Midbrain (tissue), 1 donor: ENCODE data around the gene PMF1.

ENCODE experiments used
- DNase-seq: peaks from one replicate; lab custom pipeline; 2025; lab: John Stamatoyannopoulos, UW

Gene PMF1

DNA sequence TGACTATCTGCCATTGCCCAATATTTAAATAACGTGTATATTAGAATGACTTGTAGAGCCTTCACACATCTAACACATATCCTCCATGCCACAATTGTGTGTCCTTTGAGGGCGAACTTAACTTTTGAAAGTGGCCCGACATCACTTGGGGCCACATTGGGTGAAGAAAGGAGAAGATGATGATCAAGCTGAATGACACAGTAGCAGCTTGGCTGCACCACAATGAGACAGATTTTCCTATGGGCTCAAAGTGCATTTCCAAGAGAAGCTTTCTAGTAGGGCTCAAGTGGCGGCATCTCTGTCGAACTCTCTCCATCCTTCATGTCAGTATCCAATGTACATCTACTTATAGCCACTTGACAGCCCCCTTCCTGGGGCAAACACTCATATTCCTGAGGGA lies 25.4 kb downstream of the PMF1 start:
- DNase-seq = no peak

DNA sequence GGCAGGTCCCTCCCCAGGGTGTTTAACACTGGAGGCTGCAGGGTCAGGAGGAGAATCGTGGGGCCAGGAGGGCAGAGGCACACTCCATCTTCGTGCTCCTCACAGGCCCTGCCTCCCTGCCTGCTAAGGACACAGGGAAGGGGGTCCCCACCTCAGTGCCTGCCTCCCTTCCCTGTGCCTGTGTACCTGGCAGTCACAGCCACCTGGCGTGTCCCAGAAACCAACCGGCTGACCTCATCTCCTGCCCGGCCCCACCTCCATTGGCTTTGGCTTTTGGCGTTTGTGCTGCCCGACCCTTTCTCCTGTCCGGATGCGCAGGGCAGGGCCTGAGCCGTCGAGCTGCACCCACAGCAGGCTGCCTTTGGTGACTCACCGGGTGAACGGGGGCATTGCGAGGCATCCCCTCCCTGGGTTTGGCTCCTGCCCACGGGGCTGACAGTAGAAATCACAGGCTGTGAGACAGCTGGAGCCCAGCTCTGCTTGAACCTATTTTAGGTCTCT lies 28.6 kb downstream of the PMF1 start:
- no peak for DNase-seq

DNA sequence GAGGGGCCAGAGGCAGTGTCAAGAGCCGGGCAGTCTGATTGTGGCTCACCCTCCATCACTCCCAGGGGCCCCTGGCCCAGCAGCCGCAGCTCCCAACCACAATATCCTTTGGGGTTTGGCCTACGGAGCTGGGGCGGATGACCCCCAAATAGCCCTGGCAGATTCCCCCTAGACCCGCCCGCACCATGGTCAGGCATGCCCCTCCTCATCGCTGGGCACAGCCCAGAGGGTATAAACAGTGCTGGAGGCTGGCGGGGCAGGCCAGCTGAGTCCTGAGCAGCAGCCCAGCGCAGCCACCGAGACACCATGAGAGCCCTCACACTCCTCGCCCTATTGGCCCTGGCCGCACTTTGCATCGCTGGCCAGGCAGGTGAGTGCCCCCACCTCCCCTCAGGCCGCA lies 29.1 kb downstream of the PMF1 start, which contains the start of gene BGLAP:
Gene BGLAP, plus strand, starts transcription at position 259 of the 400 bp plus-strand sequence. Its CDS starts 48 bp downstream, at position 307.
- no peak for DNase-seq

DNA sequence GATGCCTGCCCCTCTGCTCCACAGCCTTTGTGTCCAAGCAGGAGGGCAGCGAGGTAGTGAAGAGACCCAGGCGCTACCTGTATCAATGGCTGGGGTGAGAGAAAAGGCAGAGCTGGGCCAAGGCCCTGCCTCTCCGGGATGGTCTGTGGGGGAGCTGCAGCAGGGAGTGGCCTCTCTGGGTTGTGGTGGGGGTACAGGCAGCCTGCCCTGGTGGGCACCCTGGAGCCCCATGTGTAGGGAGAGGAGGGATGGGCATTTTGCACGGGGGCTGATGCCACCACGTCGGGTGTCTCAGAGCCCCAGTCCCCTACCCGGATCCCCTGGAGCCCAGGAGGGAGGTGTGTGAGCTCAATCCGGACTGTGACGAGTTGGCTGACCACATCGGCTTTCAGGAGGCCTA lies 29.9 kb downstream of the PMF1 start:
- no peak for DNase-seq

DNA sequence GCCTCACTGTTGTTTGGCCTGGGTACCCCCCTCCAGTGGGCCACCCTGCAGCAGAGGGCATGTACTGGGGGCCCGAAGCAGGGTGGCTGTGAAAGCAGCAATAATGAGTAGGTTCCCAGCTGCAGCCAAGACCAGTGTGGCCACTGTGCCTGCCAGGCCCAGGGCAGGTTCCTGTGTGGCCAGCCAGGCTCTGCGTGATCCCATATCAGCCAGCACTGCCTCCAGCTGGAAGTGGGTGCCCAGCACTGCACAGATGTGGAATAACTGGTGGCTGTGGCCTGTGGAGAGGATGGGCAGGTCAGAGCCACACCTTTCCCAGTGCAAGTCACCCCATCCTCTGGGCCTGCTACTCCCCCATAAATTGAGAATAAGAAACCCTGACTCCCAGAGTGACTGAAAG lies 31.3 kb downstream of the PMF1 start:
- no peak for DNase-seq

DNA sequence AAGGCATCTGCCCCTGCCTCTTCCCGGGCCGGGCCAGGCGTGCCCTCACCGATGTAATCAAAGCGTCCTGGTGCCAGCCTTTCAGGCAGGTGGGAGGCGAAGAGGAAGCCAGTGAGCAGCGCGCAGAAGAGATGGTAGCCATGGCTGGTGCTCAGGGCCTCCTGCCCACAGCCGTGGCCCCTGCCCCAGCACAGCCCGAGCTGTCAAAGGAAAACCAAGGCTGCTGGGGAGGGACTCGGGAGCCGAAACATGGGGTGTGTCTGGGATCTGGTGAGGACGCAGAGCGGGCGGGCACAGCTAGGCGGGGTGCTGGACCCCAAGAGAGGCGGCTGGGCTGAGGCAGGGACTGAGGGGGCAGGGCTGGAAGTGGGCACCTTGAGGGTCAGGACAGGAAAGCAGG lies 31.9 kb downstream of the PMF1 start:
- DNase-seq = no peak

DNA sequence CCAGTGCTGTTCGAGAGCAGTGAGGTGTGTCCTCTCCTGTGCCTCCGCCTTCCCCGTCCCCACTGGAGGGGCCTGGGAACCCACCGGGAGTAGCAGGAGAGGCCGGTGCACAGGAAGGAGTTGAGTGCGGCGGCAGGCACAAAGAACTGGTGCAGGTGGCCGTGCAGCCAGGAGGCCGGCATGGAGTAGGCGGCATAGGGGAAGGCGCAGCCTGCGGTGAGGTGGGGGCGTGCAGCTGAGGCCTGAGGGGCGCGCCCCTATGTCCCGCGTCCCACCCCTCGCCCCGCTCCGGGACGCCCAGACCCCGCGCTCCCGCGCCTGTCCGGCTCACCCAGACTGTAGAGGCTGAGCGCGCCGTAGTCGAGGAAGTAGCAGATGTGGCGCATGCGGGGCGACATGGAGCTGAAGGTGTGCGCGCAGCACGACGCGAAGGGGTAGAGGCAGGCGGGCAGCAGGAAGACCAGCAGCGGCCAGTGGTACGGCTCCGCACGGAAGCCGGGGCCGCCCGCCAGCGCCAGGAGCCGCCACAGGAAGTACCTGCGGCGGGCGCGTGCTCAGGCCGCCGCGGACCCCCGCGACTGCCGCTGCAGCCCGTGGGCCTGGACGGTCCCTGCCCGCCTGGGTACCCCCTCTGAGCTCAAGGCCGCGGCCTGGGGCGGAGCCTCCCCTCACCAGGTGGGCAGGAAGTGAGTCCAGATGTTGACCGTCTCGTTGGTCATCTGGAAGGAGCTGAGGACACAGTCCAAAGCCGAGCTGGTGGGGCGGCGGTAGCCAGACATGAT lies 32.8 kb downstream of the PMF1 start:
- no peak for DNase-seq

DNA sequence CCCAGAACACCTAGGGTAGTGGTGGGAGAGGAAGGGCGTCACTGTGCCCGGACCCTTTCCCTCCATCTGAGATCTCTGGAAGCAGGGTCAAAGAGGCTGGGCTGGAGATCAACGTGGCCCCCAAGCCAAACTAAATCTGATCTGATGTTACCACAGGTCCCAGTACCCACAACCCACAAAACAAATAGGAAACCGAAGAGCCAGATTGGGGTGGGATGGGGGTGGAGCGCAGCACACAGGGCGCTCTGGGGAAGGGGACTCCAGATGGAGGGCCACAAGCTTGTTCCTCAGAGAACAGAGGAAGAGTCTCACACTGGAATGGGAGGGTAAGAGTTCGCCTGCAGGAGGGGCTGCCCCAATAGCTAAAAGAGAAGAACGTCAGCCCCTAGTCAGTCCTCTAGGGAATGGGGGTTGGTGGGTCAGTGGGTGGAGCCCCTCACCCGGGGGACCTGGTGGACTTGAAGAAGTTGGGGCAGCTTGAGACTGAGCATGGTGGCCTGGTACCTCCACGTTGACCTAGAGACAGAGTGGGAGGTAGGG lies 33.5 kb downstream of the PMF1 start:
- DNase-seq = no peak

DNA sequence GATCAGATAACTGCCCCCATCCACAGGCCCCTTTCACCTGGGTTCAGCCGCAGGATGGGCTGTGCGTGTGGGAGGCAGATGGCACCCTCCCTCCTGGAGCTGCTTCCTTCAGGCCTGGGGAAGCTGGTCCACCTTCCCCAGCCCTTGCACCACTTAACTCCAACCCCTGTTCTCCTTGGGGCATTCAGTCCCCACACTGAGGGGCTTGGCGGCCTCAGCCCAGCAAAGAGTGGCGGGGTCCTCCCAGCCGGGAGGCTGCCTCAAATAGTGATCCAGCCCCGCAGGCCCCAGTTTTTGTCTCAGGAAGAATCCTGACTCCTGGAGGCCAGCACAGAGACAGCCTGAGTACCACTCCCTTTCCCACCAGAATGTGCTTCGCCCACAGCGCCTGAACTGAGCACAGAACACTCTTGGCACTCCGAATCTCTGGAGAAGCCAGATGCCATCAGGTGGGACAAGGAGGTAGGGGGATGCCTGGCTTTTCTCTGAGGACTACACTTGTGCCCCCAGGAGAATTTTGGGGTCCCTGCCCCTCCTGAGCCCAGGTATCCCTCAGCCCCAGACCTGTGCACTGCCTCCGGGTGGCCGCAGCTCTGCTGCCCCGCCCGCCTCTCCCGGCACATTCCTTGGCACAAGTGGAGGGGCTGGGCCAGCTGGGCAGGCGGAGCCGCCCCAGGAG lies 34.1 kb downstream of the PMF1 start:
- no peak for DNase-seq

DNA sequence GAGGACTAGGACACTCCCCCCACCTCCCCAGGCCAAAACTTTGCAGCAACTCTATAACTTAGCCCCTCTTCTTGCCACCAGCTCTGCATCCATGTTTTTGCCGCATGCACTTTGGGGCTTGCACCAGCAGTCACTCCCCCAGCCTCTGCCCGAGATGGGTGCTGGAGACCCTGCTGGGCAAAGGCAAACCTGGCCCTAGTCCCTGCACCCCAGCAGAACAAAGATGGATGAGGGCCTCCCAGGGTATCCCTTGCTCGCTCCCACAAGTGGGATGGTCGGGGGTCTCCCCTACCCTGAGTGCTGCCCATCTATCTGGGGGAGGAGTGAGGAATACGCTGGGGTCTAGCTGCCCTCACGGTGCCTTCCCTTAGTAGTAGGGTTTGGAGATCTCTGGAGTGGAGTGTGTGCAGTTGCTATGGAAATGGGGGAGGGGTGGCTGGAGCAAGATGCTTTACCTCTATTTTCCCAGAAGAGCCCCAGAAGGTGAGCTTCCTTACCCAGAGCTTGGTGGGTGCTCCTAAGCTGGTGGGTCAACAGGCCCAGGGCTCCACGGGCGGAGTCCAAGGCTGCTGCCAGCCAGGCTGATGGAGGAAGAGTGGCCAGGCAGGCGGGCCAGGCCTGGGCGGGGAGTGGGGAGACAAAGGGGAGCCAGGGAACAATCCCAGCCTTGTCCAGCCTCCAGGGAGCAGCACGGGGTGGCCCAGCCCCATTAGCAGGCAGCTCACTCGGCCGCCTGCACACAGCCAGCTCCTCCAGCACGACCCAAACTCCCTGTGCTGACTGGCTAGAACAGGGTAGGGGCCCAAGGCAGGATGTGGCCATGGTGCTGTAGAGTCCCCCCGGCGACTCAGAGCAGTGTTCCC lies 34.9 kb downstream of the PMF1 start, which contains the start of gene PAQR6:
Gene PAQR6, minus strand, starts transcription at position 597 of the 863 bp plus-strand sequence. CDS start 1,325 bp downstream, outside the sequence.
- DNase-seq = peak; percentile 94

DNA sequence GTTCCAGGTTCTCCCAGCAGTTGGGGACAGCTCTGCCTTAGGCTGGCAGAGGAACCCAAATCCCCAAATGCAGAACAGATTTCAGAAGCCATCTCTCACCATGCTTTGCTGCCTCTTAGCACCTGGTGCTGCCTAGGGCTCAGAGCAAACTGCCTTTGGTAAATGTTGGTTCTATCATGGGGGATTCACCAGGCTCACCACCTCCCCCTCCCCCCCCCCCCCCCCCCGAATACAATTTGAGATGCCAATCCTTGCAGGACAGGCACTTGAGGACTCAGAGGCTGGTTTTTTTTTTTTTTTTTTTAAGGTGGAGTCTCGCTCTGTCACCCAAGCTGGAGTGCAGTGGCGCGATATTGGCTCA lies 35.5 kb downstream of the PMF1 start:
- DNase-seq = no peak

DNA sequence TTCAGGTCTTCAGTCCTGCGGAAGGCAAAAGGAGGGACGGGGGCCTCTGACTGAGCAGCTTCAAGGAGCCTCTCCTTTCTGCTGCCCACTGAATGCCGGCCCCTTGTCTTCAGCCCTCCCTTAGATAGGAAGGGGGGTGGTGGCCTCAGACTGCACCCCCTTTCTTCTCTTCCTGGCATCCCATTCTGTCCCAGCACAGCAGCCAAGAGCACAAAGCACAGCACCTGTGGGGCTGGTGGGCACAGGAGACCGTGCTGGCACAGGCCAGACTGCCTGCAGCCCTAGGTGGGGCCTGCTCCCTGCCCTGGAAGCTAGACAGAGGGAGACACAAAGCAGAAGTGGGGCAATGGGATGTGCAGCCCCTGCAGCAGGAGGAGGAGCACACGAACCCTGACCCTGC lies 36.8 kb downstream of the PMF1 start:
- DNase-seq = no peak

DNA sequence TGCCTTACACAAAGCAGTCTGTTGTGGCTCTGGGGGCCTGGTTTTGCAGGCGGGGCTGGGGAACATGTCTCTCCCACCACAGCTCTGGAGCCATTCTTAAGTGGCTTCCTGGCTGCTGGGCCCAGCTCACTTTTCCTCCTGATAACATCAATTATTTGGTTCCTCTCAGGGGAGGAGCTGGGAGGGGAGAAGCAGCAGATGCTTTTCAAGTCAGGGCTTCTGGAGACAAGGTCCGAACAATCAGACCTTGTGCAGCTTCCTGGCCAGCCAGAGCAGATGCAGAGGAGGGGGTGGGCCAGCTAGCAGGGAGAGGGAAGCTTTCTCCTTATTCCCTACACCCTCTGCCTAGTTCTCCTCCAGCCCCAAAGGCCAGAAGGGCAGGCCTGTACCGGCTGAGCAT lies 38.7 kb downstream of the PMF1 start:
- no peak for DNase-seq

DNA sequence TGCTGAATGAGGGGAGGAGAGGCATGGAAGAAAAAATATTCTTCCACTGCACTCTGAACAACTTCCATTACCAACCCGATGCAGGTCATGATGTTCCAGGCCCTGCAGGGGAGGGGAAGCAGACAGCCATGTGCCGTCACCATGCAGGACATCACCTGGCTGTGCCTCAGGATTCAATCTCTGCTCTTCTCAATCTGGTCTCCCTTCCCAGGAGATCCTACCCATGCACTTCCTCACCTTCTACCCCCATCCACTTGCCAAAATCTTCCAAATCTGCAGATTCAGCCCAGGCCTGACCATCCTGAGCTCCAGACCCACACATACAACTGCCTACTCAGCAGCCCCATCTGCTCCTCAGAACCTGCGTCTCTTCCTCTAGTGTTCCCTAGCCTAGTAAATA lies 40.8 kb downstream of the PMF1 start:
- DNase-seq = no peak

DNA sequence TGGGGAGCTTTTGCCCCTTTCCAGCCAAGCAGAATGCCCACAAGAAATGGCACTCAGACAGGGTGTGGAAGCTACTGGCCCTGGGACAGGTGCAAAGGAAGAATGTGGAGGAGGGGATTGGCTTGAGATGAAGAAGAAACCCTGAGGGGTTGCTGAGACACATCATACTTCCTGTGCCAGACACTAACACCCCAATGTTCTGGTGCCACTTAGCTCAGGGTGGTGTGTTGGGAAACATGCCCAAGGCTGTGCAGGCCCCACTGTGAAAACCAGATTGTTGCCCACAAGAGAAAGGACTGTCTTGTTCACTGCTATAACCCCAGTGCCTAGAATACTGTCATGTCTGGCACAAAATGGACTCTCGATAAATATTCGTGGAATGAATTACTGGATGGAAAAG lies 44.9 kb downstream of the PMF1 start:
- DNase-seq = peak; percentile 35

DNA sequence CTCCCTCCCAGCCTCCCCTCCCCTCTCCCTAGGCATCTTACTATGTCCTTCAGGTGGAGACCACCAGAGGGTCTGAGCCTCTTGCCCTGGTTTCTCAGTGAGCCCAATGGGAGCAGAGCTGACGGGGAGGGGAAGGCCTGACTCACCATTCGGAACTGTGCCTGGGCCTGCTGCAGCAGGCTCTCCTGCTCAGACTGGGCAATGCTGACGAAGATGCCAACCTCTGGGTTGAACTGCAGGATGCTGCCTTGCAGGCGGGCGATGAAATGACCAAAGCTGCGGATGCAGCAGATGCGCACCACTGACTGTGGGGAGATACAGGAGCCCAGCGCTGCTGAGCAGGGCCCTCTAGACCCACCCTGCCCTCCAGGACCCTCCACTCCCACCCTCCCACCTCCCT lies 46.1 kb downstream of the PMF1 start:
- DNase-seq = no peak

DNA sequence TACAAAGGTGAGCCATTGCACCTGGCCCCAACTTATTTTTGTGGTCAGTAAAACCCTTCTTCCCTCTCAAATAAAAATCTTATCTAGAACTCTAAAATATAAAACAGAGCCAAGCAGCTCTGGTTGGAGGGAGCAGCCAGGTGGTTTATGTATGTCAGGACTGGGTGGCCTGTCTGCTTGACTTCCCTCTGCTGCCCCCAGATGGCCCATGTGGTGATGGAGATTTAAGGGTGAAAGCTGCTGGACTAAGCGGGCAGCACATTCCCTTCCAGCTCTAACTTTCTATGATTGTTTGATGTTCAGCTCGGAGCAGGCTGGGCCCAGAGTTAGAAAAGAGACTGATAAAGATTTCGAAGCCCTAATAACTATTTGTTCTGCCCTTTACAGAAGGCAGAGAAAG lies 47.0 kb downstream of the PMF1 start:
- peak; percentile 59 for DNase-seq

DNA sequence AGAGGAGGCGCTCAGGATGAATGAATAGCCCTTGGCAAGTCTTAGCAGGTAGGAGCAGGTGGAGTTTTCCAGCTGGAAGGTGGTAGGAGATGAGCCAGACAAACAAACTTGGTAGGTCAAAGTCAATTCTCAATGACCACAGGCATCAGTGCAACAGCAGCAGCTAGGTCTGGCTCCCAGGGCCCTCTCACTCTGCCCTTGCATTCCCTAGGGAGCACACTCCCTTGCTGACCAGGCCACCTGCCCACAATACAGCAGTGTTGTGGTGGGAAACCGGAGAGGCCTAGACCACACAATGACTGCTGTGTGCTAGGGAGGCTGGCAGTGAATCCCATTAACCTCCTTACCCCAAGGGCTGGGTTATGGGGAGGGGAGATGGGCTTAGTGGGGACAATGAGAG lies 48.1 kb downstream of the PMF1 start:
- DNase-seq = peak; percentile 52

DNA sequence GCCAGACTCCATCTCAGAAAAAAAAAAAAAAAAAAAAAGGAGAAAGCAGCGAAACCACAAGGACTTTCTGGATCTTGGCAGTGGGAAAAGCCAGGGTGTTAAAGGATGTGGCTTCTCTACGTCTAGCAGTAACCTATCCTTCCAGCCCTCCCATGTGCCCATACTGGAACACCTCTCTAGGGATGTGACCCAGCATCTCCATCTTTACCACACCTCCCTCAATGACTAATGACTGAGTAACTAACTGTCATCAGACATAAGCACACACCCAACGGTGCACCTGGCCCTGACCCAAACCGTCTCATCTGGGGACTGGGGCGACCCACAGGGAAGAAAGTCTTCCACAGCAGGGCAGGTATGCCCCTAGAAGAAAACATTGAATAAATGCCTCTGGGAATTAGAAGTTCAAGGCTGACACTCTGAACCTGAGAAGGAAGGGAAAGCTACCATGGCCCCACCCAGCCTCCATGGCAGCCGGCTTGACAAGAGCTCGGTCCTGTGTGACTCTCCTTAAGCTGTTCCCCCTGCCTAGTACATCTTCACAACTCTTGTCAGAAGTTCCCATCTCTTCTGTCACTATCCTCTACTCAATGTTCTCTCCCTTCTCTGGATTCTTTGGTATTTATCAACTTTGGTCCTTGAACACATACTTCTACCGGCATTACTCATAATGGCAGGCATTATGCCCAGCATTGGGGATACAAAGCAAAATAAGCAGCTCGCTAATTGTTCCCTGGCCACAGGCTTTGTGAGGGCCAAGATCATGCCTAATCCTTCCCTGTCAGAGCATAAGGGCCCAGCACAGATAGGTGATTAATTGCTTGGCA lies 49.9 kb downstream of the PMF1 start:
- DNase-seq = no peak

DNA sequence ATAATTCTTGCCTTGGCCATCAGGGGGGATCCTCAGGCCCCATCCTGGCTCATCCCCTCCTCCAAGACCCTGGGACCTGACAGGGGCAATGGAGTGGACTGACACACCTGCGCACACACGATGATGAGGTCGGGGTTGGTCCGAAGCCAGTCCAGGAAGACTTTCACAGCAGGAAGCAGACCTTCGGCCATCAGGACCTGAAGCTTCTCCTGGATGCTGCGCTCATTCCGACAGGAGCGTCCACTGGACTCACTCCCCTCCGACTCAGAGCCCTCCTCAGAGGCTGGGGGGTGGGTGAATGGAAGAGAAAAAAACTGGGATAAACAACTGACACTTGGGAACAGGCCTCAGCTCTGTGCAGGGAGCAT lies 50.5 kb downstream of the PMF1 start:
- DNase-seq = no peak

DNA sequence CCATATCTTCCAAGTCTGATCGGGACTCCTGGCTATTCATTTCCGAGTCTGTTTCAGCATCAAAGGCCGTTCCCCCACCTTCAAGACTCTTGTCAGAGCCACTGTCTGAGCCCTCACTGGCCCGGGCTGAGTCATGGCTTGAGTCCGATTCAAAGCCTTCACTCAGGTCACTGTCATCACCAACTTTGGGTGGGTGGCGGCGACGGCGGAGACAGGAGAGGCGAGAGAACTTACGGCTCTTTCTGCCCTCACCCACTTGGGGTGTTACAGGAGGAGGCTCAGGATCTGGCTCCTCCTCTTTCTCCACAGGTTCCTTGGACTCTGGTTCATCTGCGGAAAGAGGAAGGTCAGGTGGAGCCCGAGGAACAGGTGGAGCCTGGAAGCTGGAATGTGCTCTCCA lies 53.2 kb downstream of the PMF1 start:
- no peak for DNase-seq
